Measurements from ENCODE around the gene LGALS4.

DNA sequence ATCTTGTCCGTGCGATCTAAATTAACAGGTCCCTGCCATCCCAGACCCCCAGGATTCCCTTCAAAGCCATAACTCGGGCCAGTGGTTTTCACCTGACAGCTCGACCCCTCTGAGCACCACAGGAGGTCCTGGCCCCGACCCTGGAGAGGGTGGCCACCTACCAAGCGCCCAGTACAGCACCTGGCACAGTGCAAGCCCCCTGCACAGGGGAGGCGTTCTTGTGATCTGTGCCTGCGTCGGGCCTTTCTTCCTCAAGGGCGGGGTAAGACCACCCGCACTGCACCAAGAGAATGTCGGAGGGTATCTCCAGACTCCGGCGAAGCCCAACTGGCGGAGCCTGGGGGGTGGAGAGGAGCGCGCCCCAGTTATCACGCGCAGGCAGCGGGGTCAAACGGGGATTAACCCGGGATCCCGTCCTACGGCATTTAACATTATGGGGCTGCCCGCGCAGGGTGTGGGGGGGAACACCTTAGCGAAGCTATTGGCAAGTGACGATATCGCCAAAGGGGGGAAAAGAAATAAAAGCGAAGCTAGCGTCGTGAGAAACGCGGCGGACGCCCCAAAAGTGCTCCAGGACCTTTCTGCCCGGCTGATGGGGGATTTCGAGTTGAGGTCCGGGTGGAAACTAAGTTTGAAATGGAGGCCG is 38.4 kb upstream of the LGALS4 start:
- TF ChIP-seq, protein P1, sequence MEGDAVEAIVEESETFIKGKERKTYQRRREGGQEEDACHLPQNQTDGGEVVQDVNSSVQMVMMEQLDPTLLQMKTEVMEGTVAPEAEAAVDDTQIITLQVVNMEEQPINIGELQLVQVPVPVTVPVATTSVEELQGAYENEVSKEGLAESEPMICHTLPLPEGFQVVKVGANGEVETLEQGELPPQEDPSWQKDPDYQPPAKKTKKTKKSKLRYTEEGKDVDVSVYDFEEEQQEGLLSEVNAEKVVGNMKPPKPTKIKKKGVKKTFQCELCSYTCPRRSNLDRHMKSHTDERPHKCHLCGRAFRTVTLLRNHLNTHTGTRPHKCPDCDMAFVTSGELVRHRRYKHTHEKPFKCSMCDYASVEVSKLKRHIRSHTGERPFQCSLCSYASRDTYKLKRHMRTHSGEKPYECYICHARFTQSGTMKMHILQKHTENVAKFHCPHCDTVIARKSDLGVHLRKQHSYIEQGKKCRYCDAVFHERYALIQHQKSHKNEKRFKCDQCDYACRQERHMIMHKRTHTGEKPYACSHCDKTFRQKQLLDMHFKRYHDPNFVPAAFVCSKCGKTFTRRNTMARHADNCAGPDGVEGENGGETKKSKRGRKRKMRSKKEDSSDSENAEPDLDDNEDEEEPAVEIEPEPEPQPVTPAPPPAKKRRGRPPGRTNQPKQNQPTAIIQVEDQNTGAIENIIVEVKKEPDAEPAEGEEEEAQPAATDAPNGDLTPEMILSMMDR (IDR thresholded peaks at IDR 0.05 in 8 of 11, conservative IDR thresholded peaks at IDR 0.05 in 3 of 11): no peak
- TF ChIP-seq POLR2A (IDR thresholded peaks at IDR 0.05): no peak

Measured in spleen (tissue), 7 donors.